CD4-positive, alpha-beta T cell treated with Interleukin-12 subunit alpha and Interleukin-12 subunit beta, for 1 hour (primary cell): ENCODE data around the gene PCDH9.

Experiments
- DNase-seq: peaks from one replicate; pipeline ENCODE4 v3.0.0-alpha.2; 2020

Gene PCDH9

DNA sequence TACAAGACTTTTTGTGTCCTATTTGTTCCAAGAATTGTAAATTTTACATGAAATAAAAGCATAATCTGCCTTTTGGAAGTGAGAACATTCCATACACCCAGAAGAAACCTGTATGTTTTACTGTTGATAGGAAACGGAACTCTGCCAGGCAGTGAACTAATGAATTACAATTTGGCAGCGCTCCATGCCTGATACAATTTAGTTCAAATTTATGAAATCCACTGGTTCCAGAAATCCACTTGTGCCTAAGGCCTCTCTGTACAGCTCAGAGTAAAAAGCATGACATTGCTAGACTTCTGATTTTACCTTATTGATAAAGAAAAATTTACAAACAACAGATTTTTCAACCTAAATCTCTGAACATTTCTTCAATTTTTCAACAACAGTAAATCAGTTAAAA, 78.1 kb downstream of the PCDH9 start:
- DNase-seq, result no peak

DNA sequence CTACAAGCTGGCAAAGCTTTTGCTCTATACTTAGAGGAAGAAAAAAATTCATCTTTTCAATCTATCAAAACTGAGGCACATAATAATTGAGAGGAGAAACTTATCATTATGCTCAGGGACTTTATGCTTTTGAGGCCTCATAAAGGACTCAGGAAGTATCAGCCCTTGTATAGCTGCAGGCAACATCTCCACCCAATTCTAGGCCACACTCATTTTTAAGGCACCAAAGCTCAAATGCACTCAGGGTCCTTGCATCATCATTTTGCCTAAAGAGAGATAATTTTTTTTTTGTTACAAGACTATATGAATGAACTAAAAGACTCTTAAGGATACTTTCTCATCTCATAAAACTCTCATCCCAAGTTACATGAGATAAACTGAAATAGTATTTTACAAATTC, 78.5 kb downstream of the PCDH9 start:
- no peak for DNase-seq

GRCh38 chr13:67150608-67151007, 79.5 kb downstream of the PCDH9 start:
- DNase-seq, result no peak

GRCh38 chr13:67148161-67148571, 82.0 kb downstream of the PCDH9 start:
- no peak for DNase-seq

GRCh38 chr13:67147342-67148133, 82.6 kb downstream of the PCDH9 start:
- DNase-seq, result no peak

DNA sequence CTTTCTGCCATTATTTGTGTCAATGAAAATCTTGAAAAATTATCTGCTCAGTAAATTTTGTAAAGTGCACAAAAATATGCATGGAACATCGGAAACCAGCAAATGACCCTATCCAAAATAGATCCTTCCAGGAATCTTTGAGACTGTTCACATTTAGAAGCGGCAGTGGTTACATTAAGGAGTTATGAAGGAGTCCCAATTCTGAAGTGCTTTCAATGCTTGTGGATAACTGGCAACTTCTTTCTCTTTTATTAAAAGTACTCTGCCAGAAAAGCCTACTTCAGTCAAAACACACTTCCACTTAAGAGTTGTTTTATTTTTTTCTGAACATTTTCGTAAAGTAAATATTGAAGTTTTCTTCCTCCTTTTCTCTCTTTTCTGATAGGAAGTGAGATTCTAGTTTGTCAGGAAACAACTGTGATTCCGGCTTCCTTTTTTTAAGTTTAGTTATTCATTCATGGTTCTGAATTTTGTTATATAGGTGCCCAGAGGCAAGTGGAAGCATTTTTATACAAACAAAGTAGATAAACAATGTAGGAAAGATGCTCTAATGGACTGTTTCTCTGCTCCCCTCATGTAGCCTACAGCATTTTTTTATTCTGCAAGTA, 83.5 kb downstream of the PCDH9 start:
- DNase-seq, result no peak

DNA sequence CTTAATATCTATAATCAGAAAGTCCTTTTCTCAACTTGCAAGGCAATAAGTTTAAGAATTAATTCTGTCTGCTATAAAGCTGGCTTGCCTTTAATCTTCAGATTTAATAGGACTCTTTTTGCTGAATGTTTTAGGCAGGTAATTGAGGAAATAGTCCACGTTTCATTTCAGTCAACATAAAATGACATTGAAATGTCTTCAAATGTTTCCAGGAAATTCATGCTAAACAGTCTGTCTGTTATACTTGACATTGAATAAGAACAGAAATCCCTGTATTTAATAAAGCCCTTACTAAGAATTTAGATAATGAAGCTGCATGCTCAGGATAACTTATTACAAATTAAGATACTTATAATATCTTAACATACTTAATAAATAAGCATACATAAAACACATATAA, 84.2 kb downstream of the PCDH9 start:
- DNase-seq, result no peak

DNA sequence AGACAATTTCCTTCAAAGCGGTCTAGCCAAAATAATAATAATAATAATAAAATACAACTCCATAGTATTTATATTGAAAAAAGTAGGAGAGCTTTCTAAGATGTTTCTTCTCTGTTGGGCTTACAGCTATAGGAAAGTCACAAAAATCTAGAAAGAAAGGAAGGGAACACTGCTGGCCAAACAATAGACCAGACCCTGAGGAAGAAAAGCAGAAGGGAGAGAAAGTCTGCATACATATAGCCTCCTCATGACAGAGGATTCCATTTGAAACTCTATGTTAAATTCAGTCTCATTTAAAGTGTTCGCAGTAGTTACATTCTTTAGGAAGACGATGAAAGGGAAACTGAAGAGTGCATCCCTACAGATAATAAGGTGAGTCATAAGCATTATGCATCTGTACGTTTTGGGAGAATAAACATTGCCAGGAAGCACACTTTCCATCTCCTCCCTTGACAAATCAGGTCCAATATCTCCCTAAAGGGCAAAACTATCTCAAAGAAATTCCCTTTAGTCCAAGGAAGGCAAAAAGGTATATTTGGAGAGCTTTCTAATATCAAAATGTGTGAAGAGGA, 86.5 kb downstream of the PCDH9 start:
- DNase-seq, result no peak

GRCh38 chr13:67140006-67140405, 90.1 kb downstream of the PCDH9 start:
- no peak for DNase-seq

DNA sequence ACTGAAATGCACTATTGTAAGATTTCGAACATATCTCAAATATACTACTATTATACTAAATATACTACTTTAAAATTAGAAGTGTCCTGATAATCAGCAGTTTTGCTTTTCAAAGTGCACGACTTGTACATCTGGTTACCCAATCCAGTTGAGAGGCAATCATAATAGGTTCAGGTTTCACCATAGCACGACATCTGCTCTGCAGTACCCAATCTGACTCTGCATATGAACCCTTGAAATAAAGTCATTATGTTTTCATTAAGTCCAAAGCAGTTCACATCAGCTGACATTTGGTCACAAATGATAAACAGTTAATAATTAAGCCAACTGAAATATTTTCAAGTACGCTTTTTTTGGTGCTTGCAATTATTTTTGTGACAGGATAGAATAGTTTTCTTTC, 90.6 kb downstream of the PCDH9 start:
- no peak for DNase-seq

- DNase-seq, result no peak
Observed at GRCh38 chr13:67138970-67139369, 91.2 kb downstream of the PCDH9 start.

DNA sequence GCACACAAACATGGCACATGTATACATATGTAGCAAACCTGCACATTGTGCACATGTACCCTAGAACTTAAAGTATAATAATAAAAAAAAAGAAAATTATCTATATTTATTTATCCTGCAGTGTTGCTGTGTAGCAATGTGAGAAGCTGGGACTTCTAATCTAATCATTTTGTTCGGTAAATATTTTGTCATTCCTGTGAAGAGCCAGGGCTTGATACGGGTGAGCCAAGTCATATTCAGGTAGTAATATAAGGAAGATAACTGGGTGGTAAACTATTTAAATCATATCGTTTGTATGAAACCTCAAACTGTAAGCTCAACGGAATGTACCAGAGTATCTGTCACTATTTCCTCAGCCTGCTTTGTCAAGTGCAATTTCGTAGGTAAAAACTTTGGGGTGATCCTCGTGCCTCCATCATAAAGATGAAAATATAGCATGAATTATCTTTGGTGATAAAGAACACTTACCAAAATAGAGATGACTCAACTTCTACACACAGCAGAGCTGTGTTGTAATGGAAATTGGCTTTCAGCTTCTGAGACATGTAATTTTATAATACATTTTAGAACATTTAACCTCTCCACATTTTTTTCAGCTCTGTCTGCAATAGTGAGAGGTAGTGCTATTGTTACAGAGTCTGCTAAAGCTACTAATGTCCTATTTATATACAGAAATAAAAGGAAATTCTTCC, 92.9 kb downstream of the PCDH9 start:
- no peak for DNase-seq

GRCh38 chr13:67136157-67136556, 94.0 kb downstream of the PCDH9 start:
- no peak for DNase-seq

- no peak for DNase-seq
Observed at GRCh38 chr13:67135356-67135755, 94.8 kb downstream of the PCDH9 start.

DNA sequence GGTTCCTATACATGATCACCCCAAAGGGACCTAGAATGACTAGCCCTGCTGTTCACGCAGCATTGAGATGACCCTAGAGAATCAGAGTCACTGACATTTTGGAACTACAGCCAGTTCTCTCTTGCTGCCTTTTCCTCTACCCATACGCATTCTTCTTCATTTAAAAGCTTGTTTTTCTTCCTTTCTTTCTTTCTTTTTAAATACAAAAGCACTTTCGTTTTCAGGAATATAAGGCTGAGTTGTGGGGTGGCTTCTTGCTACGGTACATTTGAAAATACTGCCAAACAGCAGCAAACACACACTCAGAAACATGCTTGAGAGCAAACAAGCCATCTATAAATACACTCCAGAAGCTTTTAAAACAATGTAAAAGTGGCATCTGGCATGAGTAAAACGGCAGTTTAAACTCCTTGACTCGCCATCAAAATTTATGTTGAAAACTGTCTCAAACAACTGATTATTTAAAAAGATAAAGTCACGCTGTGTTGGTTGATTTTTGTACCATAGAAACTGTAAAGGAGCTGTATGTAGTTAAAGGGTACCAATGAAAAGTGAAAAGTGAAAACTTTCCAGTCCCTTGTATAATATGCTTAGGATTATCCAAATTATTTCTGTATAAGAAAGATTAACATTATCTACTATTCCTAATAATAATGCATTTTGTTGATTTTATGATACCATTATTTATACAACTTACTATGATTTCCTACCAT, 95.6 kb downstream of the PCDH9 start:
- DNase-seq, result no peak

DNA sequence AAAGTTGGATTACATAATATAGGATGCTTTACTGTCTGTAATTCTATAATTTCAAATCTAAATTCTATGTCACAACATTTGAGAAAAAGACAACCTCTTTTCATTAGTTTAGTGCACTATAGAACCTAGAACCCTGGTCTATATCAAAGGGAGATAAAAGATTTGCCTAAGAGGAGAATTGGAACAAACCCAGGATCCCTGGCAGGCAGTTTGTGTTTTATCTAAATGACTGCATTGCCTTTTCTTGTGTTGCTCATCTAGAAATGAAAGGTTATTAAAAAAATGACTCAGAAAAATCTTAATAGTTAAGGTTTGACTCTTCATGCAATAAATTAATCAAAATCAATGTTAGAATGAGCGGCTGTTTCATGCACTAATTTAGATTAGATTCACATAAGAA, 96.7 kb downstream of the PCDH9 start:
- DNase-seq, result no peak

DNA sequence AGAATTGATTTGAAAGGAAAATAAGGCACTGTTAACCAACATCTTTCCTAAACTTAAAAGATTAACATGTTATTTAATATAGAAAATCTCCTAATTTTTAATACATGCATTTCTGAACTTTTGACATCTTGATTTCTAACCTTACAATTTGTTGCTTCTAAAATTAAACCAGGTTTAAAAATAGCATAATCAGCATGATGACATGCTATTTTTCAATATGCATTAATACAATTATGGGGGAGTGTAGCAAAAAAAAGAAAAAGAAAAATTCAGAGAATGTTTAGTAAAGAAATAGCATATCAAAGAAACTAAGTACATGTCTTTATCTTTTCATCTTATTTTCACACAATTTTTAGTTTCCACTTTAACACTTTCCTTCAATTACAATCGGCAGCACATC, 98.7 kb downstream of the PCDH9 start:
- DNase-seq, result no peak

GRCh38 chr13:67130444-67130843, 99.7 kb downstream of the PCDH9 start:
- DNase-seq, result no peak

DNA sequence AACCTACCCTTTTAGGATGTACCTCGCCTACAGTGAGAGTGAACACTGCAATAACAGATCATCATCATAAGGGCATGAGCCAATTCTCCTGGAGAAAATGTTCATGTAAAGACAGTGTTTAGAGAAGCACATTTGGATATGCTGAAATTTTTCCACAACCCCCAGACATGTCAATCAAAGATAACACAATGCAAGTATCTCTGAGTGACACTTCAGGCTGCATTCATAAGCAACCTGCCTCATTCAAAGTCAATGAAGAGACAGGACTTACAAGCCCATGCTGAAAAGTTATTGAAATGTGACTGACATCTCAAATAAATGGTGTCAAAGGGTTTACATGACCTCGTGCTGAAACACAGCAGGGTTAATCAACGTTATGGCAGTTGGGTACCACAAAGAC, 102.0 kb downstream of the PCDH9 start:
- DNase-seq, result no peak

GRCh38 chr13:67125681-67126080, 104.5 kb downstream of the PCDH9 start:
- no peak for DNase-seq

- DNase-seq, result no peak
Observed at GRCh38 chr13:67123165-67123564, 107.0 kb downstream of the PCDH9 start.

DNA sequence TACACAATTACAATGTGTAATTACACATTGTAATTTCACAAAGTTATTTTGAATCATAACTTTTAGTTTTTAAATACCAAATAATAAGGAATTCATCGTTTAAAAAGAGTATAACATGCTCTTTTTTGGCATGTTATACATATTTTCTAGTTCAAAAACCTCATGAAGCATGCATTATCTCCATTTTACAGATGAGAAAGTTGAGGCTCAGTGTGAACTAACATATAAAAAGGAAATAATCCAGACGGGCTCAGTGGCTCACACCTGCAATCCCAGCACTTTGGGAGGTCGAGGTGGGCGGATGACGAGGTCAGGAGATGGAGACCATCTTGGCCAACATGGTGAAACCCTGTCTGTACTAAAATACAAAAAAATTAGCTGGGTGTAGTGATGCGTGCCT, 107.9 kb downstream of the PCDH9 start:
- DNase-seq, result no peak

GRCh38 chr13:67120872-67121531, 109.1 kb downstream of the PCDH9 start:
- no peak for DNase-seq
